HG02852 (cell line): ENCODE measurements around the gene RUNX3.

Experiments used
- ATAC-seq: cut with Tn5 transposase; IDR thresholded peaks from one replicate; pipeline ENCODE4 v1.9.1; 2021; ENCODE audit warnings: mild to moderate bottlenecking, moderate library complexity; ENCODE audit not compliant: unreplicated experiment

RUNX3 gene

GRCh38 chr1:24888971-24889676 lies 41.0 kb downstream of the RUNX3 start:
- no peak for ATAC-seq

- ATAC-seq, result no peak
These were observed 41.8 kb downstream of the RUNX3 start for GRCh38 chr1:24888061-24888970.

GRCh38 chr1:24886241-24886640 lies 43.8 kb downstream of the RUNX3 start:
- ATAC-seq, result no peak

GRCh38 chr1:24884751-24885150 lies 45.3 kb downstream of the RUNX3 start:
- no peak for ATAC-seq

GRCh38 chr1:24881034-24881433 lies 49.0 kb downstream of the RUNX3 start:
- no peak for ATAC-seq

- ATAC-seq, result no peak
These were observed 51.0 kb downstream of the RUNX3 start for GRCh38 chr1:24878775-24879742.

- no peak for ATAC-seq
These were observed 52.0 kb downstream of the RUNX3 start for GRCh38 chr1:24878045-24878444.

- no peak for ATAC-seq
These were observed 54.0 kb downstream of the RUNX3 start for GRCh38 chr1:24875991-24876506.

GRCh38 chr1:24875257-24875656 lies 54.8 kb downstream of the RUNX3 start:
- no peak for ATAC-seq

GRCh38 chr1:24874611-24875234 lies 55.4 kb downstream of the RUNX3 start:
- ATAC-seq, result no peak

GRCh38 chr1:24874056-24874455 lies 56.0 kb downstream of the RUNX3 start:
- ATAC-seq, result no peak

- no peak for ATAC-seq
These were observed 56.9 kb downstream of the RUNX3 start for GRCh38 chr1:24873148-24873547.

- no peak for ATAC-seq
These were observed 57.8 kb downstream of the RUNX3 start for GRCh38 chr1:24872061-24872850.

GRCh38 chr1:24871306-24871901 lies 58.7 kb downstream of the RUNX3 start:
- ATAC-seq, result no peak

GRCh38 chr1:24870551-24871195 lies 59.4 kb downstream of the RUNX3 start:
- ATAC-seq, result no peak

- no peak for ATAC-seq
These were observed 61.8 kb downstream of the RUNX3 start for GRCh38 chr1:24868016-24868875.

- ATAC-seq, result no peak
These were observed 62.8 kb downstream of the RUNX3 start for GRCh38 chr1:24867084-24867870.
